Endothelial cell of umbilical vein (primary cell): ENCODE measurements around the gene RASGEF1C. TPM values are rescaled to one million over a fixed set of nuclear protein-coding genes. Genes with fewer than 3 reads are reported as not detected.

Experiments
- BruUV-seq: library from RNA; stranded (reverse); fragments of 400-500 nt; replicated peaks from 2 replicates; lab custom pipeline; 2021; lab: Mats Ljungman, UMichigan
- CTCF ChIA-PET: fragments of 300-600, 350-600 bp; sonication (Branson Sonifier 250); formaldehyde crosslinking; loops from one replicate; lab custom pipeline; 2021; ENCODE audit warnings: antibody characterized with exemption, inconsistent platforms; lab: Charles Lee
- POLR2A ChIA-PET: fragments of 300-600, 350-600 bp; sonication (Branson Sonifier 250); formaldehyde crosslinking; loops from one replicate; lab custom pipeline; 2021; ENCODE audit warnings: antibody characterized with exemption, inconsistent platforms; lab: Charles Lee
- DNase-seq: peaks from one replicate; pipeline ENCODE4 v3.0.0-alpha.2; 2011; ENCODE audit warnings: low read depth, low spot score
- FAIRE-seq: peaks from 2 replicates; lab custom pipeline; 2011; peaks lifted over from hg19 to GRCh38; lab: Jason Lieb, UNC
- H2AFZ ChIP-seq: 2 replicates; pipeline ENCODE4 v1.6.0; 2012; ENCODE audit warnings: low read depth, low read length, control low read depth, inconsistent platforms
- H3K27ac ChIP-seq: 2 replicates; pipeline ENCODE4 v1.5.1; 2011; ENCODE audit warnings: low read depth, mild to moderate bottlenecking, control low read depth, low read length, moderate library complexity; ENCODE audit not compliant: insufficient read depth
- H3K27me3 ChIP-seq, 2 experiments: 2 replicates each; pipeline versions ENCODE4 v1.6.0 to v1.6.1; 2011; ENCODE audit warnings: low read length in 2 of 2, mixed read lengths in 1 of 2; ENCODE audit not compliant: control insufficient read depth in 2 of 2, insufficient read depth in 2 of 2
- H3K36me3 ChIP-seq, 2 experiments: 2 replicates in 1 of 2; 3 replicates in 1 of 2; pipeline ENCODE4 v1.5.1; 2011; ENCODE audit warnings: low read length in 2 of 2, mild to moderate bottlenecking in 1 of 2, moderate library complexity in 1 of 2; ENCODE audit not compliant: control insufficient read depth in 2 of 2, insufficient read depth in 2 of 2; ENCODE audit errors: extremely low read depth in 1 of 2
- H3K4me1 ChIP-seq: 3 replicates; pipeline ENCODE4 v1.5.1; 2011; ENCODE audit warnings: mild to moderate bottlenecking, low read length; ENCODE audit not compliant: control insufficient read depth, insufficient read depth; ENCODE audit errors: extremely low read depth
- H3K4me2 ChIP-seq: 2 replicates; pipeline ENCODE4 v1.6.1; 2011; ENCODE audit warnings: low read length, control low read depth, mixed read lengths; ENCODE audit not compliant: insufficient read depth
- H3K4me3 ChIP-seq, 3 experiments: fragments of 200-600 bp in 1 of 3; sonication (generic), shearing (Covaris generic) in 1 of 3; replicated peaks in 1 of 3; 2 replicates each; pipeline ENCODE4 v1.5.1; 2011 to 2016; ENCODE audit warnings: control low read depth in 3 of 3, low read length in 3 of 3, mild to moderate bottlenecking in 2 of 3, inconsistent platforms in 1 of 3, low read depth in 1 of 3, moderate library complexity in 1 of 3; ENCODE audit not compliant: insufficient read depth in 1 of 3
- H3K79me2 ChIP-seq: 2 replicates; pipeline ENCODE4 v1.6.0; 2012; ENCODE audit warnings: low read length, inconsistent platforms; ENCODE audit not compliant: control insufficient read depth, insufficient read depth
- H3K9ac ChIP-seq: replicated peaks from 2 replicates; pipeline ENCODE3; 2011; ENCODE audit warnings: low read length, control low read depth; ENCODE audit not compliant: insufficient read depth; ENCODE audit errors: extremely low read depth
- H3K9me1 ChIP-seq: replicated peaks from 3 replicates; pipeline ENCODE4 v1.6.0; 2011; ENCODE audit warnings: mild to moderate bottlenecking, low read length; ENCODE audit not compliant: control insufficient read depth, insufficient read depth; ENCODE audit errors: extremely low read depth
- H3K9me3 ChIP-seq: replicated peaks from 2 replicates; pipeline ENCODE4 v1.5.1; 2012; ENCODE audit warnings: low read length, inconsistent platforms; ENCODE audit not compliant: control insufficient read depth, insufficient read depth
- H4K20me1 ChIP-seq: replicated peaks from 2 replicates; pipeline ENCODE3; 2011; ENCODE audit warnings: mild to moderate bottlenecking, low read length; ENCODE audit not compliant: control insufficient read depth, insufficient read depth; ENCODE audit errors: extremely low read depth
- EZH2 ChIP-seq: IDR thresholded peaks from 2 replicates; pipeline ENCODE4 v1.6.1; 2012; ENCODE audit warnings: borderline replicate concordance, low read depth, mild to moderate bottlenecking, moderate library complexity, low read length, inconsistent platforms; ENCODE audit not compliant: severe bottlenecking
- FOS ChIP-seq: IDR thresholded peaks from 2 replicates; pipeline ENCODE4 v1.6.1; 2011; ENCODE audit warnings: mild to moderate bottlenecking, low read length, moderate library complexity, borderline replicate concordance; ENCODE audit not compliant: insufficient read depth
- GATA2 ChIP-seq: IDR thresholded peaks from 2 replicates; pipeline ENCODE4 v1.7.0; 2011; ENCODE audit warnings: low read depth, mild to moderate bottlenecking, moderate library complexity, mixed read lengths, low read length; ENCODE audit not compliant: insufficient read length, insufficient read depth
- JUN ChIP-seq: IDR thresholded peaks from 2 replicates; pipeline ENCODE4 v1.6.1; 2011; ENCODE audit warnings: borderline replicate concordance, low read depth; ENCODE audit not compliant: insufficient read length, insufficient read depth
- MAX ChIP-seq: IDR thresholded peaks from 2 replicates; pipeline ENCODE4 v1.6.1; 2011; ENCODE audit not compliant: insufficient read depth, insufficient read length
- MYC ChIP-seq: IDR thresholded peaks from one replicate; pipeline ENCODE4 v1.6.1; 2011; ENCODE audit warnings: mild to moderate bottlenecking, low read depth, low read length
- POLR2A ChIP-seq: IDR thresholded peaks from 2 replicates; pipeline ENCODE4 v1.6.1; 2012; ENCODE audit warnings: low read depth, mild to moderate bottlenecking, control low read depth, low read length
- POLR2AphosphoS5 ChIP-seq: IDR thresholded peaks from 2 replicates; pipeline ENCODE4 v1.6.1; 2012; ENCODE audit warnings: low read depth, mild to moderate bottlenecking, control low read depth, low read length, moderate library complexity; ENCODE audit not compliant: insufficient read depth
- dilution Hi-C: fragments of 300-500 bp; cut with MboI; formaldehyde crosslinking; loops from one replicate; pipeline ENCODE4 v1.15.0; 2019; ENCODE audit warnings: low sequenced_read_pairs; ENCODE audit not compliant: extremely low pct_ligation_motif_present
- intact Hi-C: fragments of 100-400 bp; cut with micrococcal nuclease; formaldehyde crosslinking; loops from one replicate; pipeline ENCODE4 v1.10.0; 2022
- polyA plus RNA-seq, 4 experiments: library from polyadenylated mRNA; depleted of rRNA in 3 of 4; stranded (reverse) in 3 of 4; unstranded in 1 of 4; fragments of >200 nt; gene quantifications; 2 replicates each; pipeline versions ENCODE4 v1.2.1 to v1.2.3, GENCODE V29; 2011 to 2012; ENCODE audit warnings: missing spikeins in 1 of 4
- total RNA-seq: library from RNA; stranded (reverse); gene quantifications from 2 replicates; pipeline ENCODE4 v1.2.3, GENCODE V29; 2021
- TF ChIP-seq, protein P1 (sequence below), 2 donors: IDR thresholded peaks; 1 replicate in 1 of 2; 2 replicates in 1 of 2; pipeline ENCODE4 v1.5.1; 2011; ENCODE audit warnings: low read length in 2 of 2, mild to moderate bottlenecking in 2 of 2, moderate library complexity in 2 of 2, control low read depth in 1 of 2, inconsistent platforms in 1 of 2, low read depth in 1 of 2; ENCODE audit not compliant: insufficient read depth in 1 of 2; ENCODE audit errors: extremely low read depth in 1 of 2

RASGEF1C gene
- total and polyA plus RNA-seq, 2 donors (not counting 3 experiments of a cell fraction or from before 2014, with no cell fraction given), result not detected

- H3K4me1 ChIP-seq, result peaks cover 4% of the 10 kb centered on the region
- POLR2A ChIA-PET, result no interaction called here
- no TSS peak for BruUV-seq
- no peaks in the 10 kb centered on the region for H3K36me3 ChIP-seq
- H3K9me1 ChIP-seq, result no peaks in the 10 kb centered on the region
- H3K27ac ChIP-seq, result no peak overlapping the region
- no peaks in the 10 kb centered on the region for H3K9me3 ChIP-seq
- dilution Hi-C loops, result no loop called here
- no peak overlapping the region for H3K4me2 ChIP-seq
- no peaks in the 10 kb centered on the region for H4K20me1 ChIP-seq
- DNase-seq (no peak), FAIRE-seq (no peak)
- peaks cover 5 to 9% of the 10 kb centered on the region in 2 experiments for H3K27me3 ChIP-seq
- no peaks in the 10 kb centered on the region for H3K79me2 ChIP-seq
- intact Hi-C loops, result no loop called here
- no peak overlapping the region for H3K9ac ChIP-seq
- H3K4me3 ChIP-seq, result no peak overlapping the region
- CTCF ChIA-PET, result interaction anchor here (1.7 kb wide), 1 partner anchor 11 kb away, joined by 4 read pairs; no protein-coding TSS in a partner anchor
- TF ChIP-seq GATA2, result no peak
- H2AFZ ChIP-seq, result no peak overlapping the region
Observed at GRCh38 chr5:180088561-180088960, 120.5 kb downstream of the RASGEF1C start.

- TF ChIP-seq JUN (no peak), MAX (no peak), EZH2 (no peak), POLR2A (no peak), FOS (no peak), POLR2AphosphoS5 (no peak), MYC (no peak), GATA2 (no peak)
- TF ChIP-seq, protein P1, sequence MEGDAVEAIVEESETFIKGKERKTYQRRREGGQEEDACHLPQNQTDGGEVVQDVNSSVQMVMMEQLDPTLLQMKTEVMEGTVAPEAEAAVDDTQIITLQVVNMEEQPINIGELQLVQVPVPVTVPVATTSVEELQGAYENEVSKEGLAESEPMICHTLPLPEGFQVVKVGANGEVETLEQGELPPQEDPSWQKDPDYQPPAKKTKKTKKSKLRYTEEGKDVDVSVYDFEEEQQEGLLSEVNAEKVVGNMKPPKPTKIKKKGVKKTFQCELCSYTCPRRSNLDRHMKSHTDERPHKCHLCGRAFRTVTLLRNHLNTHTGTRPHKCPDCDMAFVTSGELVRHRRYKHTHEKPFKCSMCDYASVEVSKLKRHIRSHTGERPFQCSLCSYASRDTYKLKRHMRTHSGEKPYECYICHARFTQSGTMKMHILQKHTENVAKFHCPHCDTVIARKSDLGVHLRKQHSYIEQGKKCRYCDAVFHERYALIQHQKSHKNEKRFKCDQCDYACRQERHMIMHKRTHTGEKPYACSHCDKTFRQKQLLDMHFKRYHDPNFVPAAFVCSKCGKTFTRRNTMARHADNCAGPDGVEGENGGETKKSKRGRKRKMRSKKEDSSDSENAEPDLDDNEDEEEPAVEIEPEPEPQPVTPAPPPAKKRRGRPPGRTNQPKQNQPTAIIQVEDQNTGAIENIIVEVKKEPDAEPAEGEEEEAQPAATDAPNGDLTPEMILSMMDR (IDR thresholded peaks at IDR 0.05; ENCODE audit: extremely low read depth in 1 of 2, insufficient read depth in 1 of 2, low read depth in 1 of 2, low read length in 2 of 2), result no peak
- BruUV-seq, result no TSS peak
Observed at GRCh38 chr5:180086816-180087399, 122.1 kb downstream of the RASGEF1C start.

More at GRCh38 chr5:180086816-180087399, 122.1 kb downstream of the RASGEF1C start:
- Histone ChIP-seq H3K27me3 (peaks cover 5 to 8% of the 10 kb centered on the region in 2 experiments), H3K79me2 (no peaks in the 10 kb centered on the region), H3K4me1 (peaks cover 4% of the 10 kb centered on the region), H3K36me3 (no peaks in the 10 kb centered on the region), H4K20me1 (no peaks in the 10 kb centered on the region), H3K9me1 (no peaks in the 10 kb centered on the region), H3K4me3 (no peak overlapping the region), H3K9me3 (no peaks in the 10 kb centered on the region), H3K9ac (no peak overlapping the region), H3K4me2 (no peak overlapping the region), H3K27ac (no peak overlapping the region), H2AFZ (no peak overlapping the region)
- ChIA-PET CTCF (no interaction called here), POLR2A (interaction anchor here (0.7 kb wide), 1 partner anchor 385 kb away, joined by 7 read pairs; no protein-coding TSS in a partner anchor)
- dilution Hi-C loops, result no loop called here
- no peak for FAIRE-seq
- DNase-seq, result no peak
- intact Hi-C loops, result no loop called here
